PC-9 (cell line): ENCODE data around the gene TLDC2. TPM values are rescaled to one million over a fixed set of nuclear protein-coding genes. Genes with fewer than 3 reads are reported as not detected.

Experiments
- BruUV-seq: library from RNA; stranded (reverse); fragments of 400-500 nt; replicated peaks from 2 replicates; lab custom pipeline; 2021; lab: Mats Ljungman, UMichigan
- CTCF ChIA-PET: fragments of 300-600 bp; sonication (Branson Sonifier 250); formaldehyde crosslinking; loops from one replicate; lab custom pipeline; 2022; ENCODE audit warnings: antibody characterized with exemption; lab: Charles Lee
- POLR2A ChIA-PET: fragments of 300-600 bp; sonication (Branson Sonifier 250); formaldehyde crosslinking; loops from one replicate; lab custom pipeline; 2022; ENCODE audit warnings: antibody characterized with exemption; ENCODE audit not compliant: unreplicated experiment; lab: Charles Lee
- DNase-seq, 2 experiments: peaks; one replicate each; pipeline versions ENCODE4 v3.0.0 to v3.0.0-alpha.2; 2015 to 2022; ENCODE audit warnings: mixed read lengths in 1 of 2
- H2AFZ ChIP-seq: fragments of 200-600 bp; sonication (generic); 2 replicates; pipeline ENCODE4 v1.8.1; 2017; ENCODE audit warnings: antibody characterized with exemption
- H3F3A ChIP-seq: fragments of 200-600 bp; sonication (generic); 2 replicates; pipeline ENCODE4 v1.8.1; 2017; ENCODE audit warnings: antibody characterized with exemption, mild to moderate bottlenecking, low read depth; ENCODE audit not compliant: insufficient read depth
- H3K27ac ChIP-seq: fragments of 200-600 bp; sonication (generic); 2 replicates; pipeline ENCODE4 v1.6.1; 2016; ENCODE audit warnings: mixed run types
- H3K27me3 ChIP-seq: fragments of 200-600 bp; sonication (generic); 2 replicates; pipeline ENCODE4 v1.6.1; 2016; ENCODE audit warnings: low read depth, mixed run types; ENCODE audit not compliant: insufficient read depth
- H3K36me3 ChIP-seq: fragments of 200-600 bp; sonication (generic); 2 replicates; pipeline ENCODE4 v1.6.1; 2016; ENCODE audit warnings: low read depth, mixed run types
- H3K4me1 ChIP-seq: fragments of 200-600 bp; sonication (generic); replicated peaks from 2 replicates; pipeline ENCODE4 v1.6.1; 2016; ENCODE audit warnings: mixed run types; ENCODE audit not compliant: insufficient read depth
- H3K4me2 ChIP-seq: fragments of 200-600 bp; sonication (generic); 2 replicates; pipeline ENCODE4 v1.6.1; 2017; ENCODE audit warnings: mixed run types
- H3K4me3 ChIP-seq: fragments of 200-600 bp; sonication (generic); 2 replicates; pipeline ENCODE4 v1.6.1; 2016; ENCODE audit warnings: mixed run types
- H3K79me2 ChIP-seq: fragments of 200-600 bp; sonication (generic); 2 replicates; pipeline ENCODE4 v1.6.1; 2017; ENCODE audit warnings: low read depth, mixed run types
- H3K9me2 ChIP-seq: fragments of 200-600 bp; sonication (generic); 2 replicates; pipeline ENCODE4 v1.8.1; 2017; ENCODE audit warnings: mild to moderate bottlenecking; ENCODE audit not compliant: insufficient read depth
- H3K9me3 ChIP-seq: fragments of 200-600 bp; sonication (generic); 2 replicates; pipeline ENCODE4 v1.8.1; 2016; ENCODE audit warnings: low read depth; ENCODE audit not compliant: insufficient read depth
- H4K20me1 ChIP-seq: fragments of 200-600 bp; sonication (generic); 2 replicates; pipeline ENCODE4 v1.8.1; 2017; ENCODE audit not compliant: insufficient read depth
- CTCF ChIP-seq: fragments of 200-600 bp; sonication (generic); conservative IDR thresholded peaks from 2 replicates; pipeline ENCODE4 v1.6.1; 2017; ENCODE audit warnings: mixed run types, antibody characterized with exemption, mild to moderate bottlenecking, moderate library complexity
- EZH2 ChIP-seq: fragments of 200-600 bp; sonication (generic); IDR thresholded peaks from 2 replicates; pipeline ENCODE4 v1.8.0; 2017; ENCODE audit warnings: antibody characterized with exemption, low read depth
- intact Hi-C: fragments of 100-400 bp; cut with micrococcal nuclease; formaldehyde crosslinking; loops from one replicate; pipeline ENCODE4 v1.10.0; 2022; ENCODE audit not compliant: unreplicated experiment
- total RNA-seq: library from RNA; stranded (reverse); gene quantifications from 2 replicates; pipeline ENCODE4 v1.2.3, GENCODE V29; 2021

Gene TLDC2
- total RNA-seq, 1 experiment from 2014 or later: not detected

- TF ChIP-seq EZH2 (no peak), CTCF (no peak)
- ChIA-PET POLR2A (no interaction called here), CTCF (interaction anchor here (0.6 kb wide), 1 partner anchor 647 kb away, joined by 5 read pairs; no protein-coding TSS in a partner anchor)
- Histone ChIP-seq H3K27me3 (no peaks in the 10 kb centered on the region), H3K4me1 (no peaks in the 10 kb centered on the region), H3K27ac (no peak overlapping the region), H3K4me3 (no peak overlapping the region), H3F3A (0 out of 2 replicates have a peak, but pooled peaks cover 4% of the 10 kb centered on the region), H2AFZ (no peak overlapping the region), H4K20me1 (no peaks in the 10 kb centered on the region), H3K4me2 (no peak overlapping the region), H3K9me3 (no peaks in the 10 kb centered on the region), H3K9me2 (no peaks in the 10 kb centered on the region), H3K36me3 (no peaks in the 10 kb centered on the region), H3K79me2 (no peaks in the 10 kb centered on the region)
- no TSS peak for BruUV-seq
- DNase-seq: no peak
- intact Hi-C loops: no loop called here
Measured at GRCh38 chr20:36908603-36909002, 32.7 kb downstream of the TLDC2 start.

GRCh38 chr20:36916199-36916598, 40.3 kb downstream of the TLDC2 start:
- TF ChIP-seq EZH2 (no peak), CTCF (no peak)
- no TSS peak for BruUV-seq
- POLR2A ChIA-PET: interaction anchor here (0.6 kb wide), 1 partner anchor 186 kb away, joined by 4 read pairs; no protein-coding TSS in a partner anchor
- no peaks in the 10 kb centered on the region for H3K27me3 ChIP-seq
- no peaks in the 10 kb centered on the region for H3K9me3 ChIP-seq
- no peak overlapping the region for H2AFZ ChIP-seq
- no peaks in the 10 kb centered on the region for H3K9me2 ChIP-seq
- H3K27ac ChIP-seq: no peak overlapping the region
- peaks cover 6% of the 10 kb centered on the region for H3F3A ChIP-seq
- no peak overlapping the region for H3K4me3 ChIP-seq
- intact Hi-C loops: loop anchor here (10.0 kb wide), 1 partner anchor 701 kb away; no protein-coding TSS in a partner anchor
- no peak for DNase-seq
- no peaks in the 10 kb centered on the region for H3K4me1 ChIP-seq
- no peaks in the 10 kb centered on the region for H4K20me1 ChIP-seq
- no peaks in the 10 kb centered on the region for H3K36me3 ChIP-seq
- CTCF ChIA-PET: no interaction called here
- no peaks in the 10 kb centered on the region for H3K79me2 ChIP-seq
- H3K4me2 ChIP-seq: no peak overlapping the region

- Histone ChIP-seq H3K27ac (no peak overlapping the region), H3K36me3 (no peaks in the 10 kb centered on the region), H2AFZ (no peak overlapping the region), H3K27me3 (no peaks in the 10 kb centered on the region), H3K4me3 (no peak overlapping the region), H3K4me1 (no peaks in the 10 kb centered on the region), H3K9me2 (no peaks in the 10 kb centered on the region), H3K4me2 (no peak overlapping the region), H3K79me2 (no peaks in the 10 kb centered on the region), H3K9me3 (no peaks in the 10 kb centered on the region), H4K20me1 (no peaks in the 10 kb centered on the region), H3F3A (peaks cover 3% of the 10 kb centered on the region)
- ChIA-PET CTCF (no interaction called here), POLR2A (interaction anchor here (0.6 kb wide), 1 partner anchor 303 kb away, joined by 4 read pairs; no protein-coding TSS in a partner anchor)
- intact Hi-C loops: loop anchor here (10.0 kb wide), 1 partner anchor 702 kb away; no protein-coding TSS in a partner anchor
- no TSS peak for BruUV-seq
- no peak for DNase-seq
- no peak for TF ChIP-seq EZH2
- TF ChIP-seq CTCF: no peak
Measured at GRCh38 chr20:36917240-36917639, 41.3 kb downstream of the TLDC2 start.
